ENCODE measurements around the gene CBY3.
"Not testable (repeated sequence)": the region's sequence is repeated elsewhere in the genome, so short reads cannot be mapped to it uniquely, and the experiment has no call there.

- TF ChIP-seq CTCF (IDR thresholded peaks at IDR 0.05; ENCODE audit: low read depth, low read length); EZH2phosphoT487 (IDR thresholded peaks at IDR 0.05; ENCODE audit: low read depth): not testable (repeated sequence)
These were observed 22.5 kb downstream of the CBY3 start for GRCh38 chr5:179658179-179658856.
